ENCODE results near the gene LRBA.
"Not testable (repeated sequence)": the region's sequence is repeated elsewhere in the genome, so short reads cannot be mapped to it uniquely, and the experiment has no call there.

Gene LRBA

GRCh38 chr4:150799207-150799606 is 215.9 kb downstream of the LRBA start:
- ATAC-seq: no peak

DNA sequence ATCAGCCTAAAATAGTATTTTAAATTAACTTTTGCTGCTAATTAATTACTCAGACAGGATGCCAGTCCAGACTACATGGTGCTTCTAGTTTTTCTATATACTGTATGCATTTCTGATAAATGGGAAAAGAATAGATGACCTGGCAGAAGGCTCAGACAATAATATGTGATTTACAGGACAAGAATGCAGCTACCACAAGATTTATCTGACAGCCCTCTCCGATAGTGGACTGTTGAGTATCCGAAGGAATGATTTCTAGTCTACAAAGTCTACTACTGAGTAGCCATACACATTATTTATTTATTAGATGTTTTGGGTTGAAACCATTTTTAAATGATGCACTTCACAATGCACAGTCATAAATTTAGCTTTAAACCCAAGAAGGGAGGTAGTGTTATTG is 220.4 kb downstream of the LRBA start:
- no peak for ATAC-seq

DNA sequence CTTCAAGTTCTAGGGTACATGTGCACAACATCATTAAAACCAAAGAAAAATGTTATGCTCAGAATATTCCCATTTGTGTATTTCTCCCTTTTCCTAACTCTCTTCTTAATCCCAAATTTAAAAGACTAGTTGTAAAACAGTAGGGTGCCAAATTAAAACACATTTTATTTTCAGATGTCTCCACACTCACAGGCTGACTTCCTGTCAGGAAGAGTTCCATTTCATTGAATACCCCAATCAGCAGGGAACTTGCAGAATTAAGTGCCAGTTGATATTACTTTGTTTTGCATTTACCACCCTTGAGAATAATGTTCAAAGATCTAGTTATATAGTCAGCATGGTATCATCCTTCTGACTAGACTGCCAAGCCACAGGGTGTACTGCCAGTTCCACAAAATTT is 225.2 kb downstream of the LRBA start:
- ATAC-seq: no peak

DNA sequence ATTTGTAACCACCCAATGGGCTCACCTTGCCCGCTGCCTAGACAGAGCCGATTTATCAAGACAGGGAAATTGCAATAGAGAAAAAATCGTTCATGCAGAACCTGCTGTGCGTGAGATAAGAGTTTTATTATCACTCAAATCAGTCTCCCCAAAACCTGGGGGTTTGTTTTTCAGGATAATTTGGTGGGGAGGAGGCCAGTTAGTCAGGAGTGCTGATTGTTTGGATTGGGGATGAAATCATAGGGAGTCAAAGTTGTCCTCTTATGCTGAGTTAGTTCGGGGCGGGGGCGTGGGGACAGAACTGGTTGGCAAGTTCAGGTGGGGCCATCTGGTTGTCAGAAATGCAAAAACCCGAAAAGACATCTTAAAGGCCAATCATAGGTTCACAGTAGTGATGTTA is 230.1 kb downstream of the LRBA start:
- no peak for ATAC-seq

DNA sequence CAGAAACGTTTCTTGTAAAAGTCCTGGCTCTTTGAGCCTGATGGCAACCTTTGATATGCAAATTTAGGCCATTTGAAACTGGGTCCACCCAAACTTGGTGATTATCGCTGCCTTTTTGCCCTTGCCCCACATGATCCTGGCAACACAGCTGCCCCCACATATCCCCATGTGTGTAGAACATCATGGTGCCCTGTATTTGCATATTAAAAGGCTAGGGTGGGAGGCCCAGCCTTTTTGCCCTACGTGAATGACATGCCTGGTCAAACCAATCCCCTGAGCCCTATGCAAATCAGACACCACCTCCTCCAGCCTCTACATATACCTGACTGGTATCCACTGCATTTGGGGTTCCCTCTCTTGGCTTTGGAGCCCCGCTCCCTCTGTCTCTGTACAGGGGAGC is 230.8 kb downstream of the LRBA start:
- ATAC-seq: no peak

- no peak for ATAC-seq
Measured at GRCh38 chr4:150782921-150783320, 232.2 kb downstream of the LRBA start.

DNA sequence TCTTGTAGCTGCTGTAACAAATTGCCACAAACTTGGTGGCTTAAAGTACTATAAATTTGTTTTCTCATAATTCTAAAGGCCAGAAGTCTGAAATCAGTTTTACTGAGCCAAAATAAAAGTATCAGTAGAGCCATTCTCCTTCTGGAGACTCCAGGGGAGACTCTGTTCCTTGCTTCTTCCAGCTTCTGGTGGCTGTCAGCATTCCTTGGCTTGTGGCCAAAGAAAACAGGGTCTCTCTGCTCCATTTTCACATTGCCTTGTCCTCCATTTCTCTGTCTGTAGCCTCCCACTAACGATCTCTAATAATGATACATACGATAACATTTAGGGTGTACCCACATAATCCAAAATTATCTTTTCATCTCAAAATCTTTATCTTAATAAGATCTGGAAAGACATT is 232.8 kb downstream of the LRBA start:
- ATAC-seq: no peak

- no peak for ATAC-seq
Measured at GRCh38 chr4:150781191-150781590, 233.9 kb downstream of the LRBA start.

DNA sequence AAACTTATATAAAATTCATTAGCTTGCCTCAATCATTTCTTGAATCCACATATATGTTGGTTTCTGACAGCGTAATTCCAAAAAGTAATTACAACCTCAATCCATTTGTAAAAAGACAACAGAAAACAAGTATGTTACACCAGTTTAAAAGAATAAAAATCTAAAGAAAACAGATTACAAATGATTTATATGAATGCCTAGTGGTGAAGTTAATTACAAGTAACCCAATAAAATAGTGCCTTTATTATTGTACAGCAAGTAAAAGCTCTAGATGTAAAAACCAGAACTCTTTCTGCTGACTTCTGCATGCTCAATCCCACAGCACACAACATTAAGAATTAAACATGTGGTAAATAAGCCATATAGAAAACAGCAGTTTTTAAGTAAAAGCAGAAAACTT is 235.4 kb downstream of the LRBA start:
- no peak for ATAC-seq

GRCh38 chr4:150773729-150774449 is 241.2 kb downstream of the LRBA start:
- ATAC-seq: no peak

- no peak for ATAC-seq
Measured at GRCh38 chr4:150773032-150773431, 242.1 kb downstream of the LRBA start.

DNA sequence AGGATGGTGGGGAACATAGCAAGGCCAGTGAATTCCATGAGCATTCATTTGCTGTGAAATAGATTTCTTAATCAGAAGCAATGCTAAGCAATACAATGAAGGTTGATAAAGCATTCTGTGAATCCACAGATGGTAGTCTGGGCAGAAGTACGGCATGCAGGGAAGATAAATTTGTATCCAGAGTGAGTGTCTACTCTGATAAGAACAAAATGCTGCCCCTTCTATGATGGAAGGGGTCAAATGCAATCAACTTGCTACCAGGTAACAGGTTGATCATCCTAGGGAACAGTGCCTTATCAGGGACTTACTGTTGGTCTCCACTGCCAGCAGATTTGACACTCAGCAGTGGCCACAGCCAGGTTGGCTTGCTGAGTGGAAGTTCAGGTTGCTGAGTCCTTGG is 243.7 kb downstream of the LRBA start:
- ATAC-seq: no peak

GRCh38 chr4:150769845-150770244 is 245.2 kb downstream of the LRBA start:
- peak; percentile 38 to 41 for ATAC-seq

DNA sequence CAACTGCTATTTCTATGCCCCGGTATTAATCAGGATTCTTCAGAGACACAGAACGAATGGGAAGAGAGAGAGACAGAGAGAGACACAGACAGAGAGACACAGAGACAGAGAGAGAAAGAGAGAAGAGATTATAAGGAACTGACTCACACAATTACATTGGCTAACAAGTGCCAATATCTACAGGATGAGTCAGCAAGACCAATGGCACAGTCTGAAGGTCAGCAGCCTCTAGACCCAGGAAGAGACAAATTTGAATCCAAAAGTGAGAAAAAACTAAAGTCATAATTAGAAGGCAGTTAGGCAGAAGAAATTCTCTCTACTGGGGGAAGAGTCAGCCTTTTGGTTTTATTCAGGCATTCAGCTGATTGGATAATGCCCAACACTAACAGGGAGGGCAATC is 245.8 kb downstream of the LRBA start:
- no peak for ATAC-seq

DNA sequence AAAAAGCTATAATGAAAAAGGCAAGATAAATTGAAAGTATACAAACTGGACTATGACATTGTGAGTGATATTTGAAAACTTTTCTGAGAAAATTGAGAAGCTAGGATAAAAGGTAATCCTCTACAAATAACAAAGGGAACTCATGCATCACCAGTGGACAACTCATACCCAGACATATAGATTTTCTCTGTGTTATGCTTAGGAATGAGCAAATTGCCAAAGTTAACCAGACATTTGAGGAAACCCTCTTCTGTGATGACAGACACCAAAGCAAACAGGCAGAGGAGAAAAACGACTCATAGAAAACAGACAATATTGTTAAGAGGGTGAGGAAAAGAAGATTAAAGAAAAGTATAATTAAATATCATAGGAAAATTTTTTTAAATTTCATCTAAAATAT is 246.6 kb downstream of the LRBA start:
- no peak for ATAC-seq

DNA sequence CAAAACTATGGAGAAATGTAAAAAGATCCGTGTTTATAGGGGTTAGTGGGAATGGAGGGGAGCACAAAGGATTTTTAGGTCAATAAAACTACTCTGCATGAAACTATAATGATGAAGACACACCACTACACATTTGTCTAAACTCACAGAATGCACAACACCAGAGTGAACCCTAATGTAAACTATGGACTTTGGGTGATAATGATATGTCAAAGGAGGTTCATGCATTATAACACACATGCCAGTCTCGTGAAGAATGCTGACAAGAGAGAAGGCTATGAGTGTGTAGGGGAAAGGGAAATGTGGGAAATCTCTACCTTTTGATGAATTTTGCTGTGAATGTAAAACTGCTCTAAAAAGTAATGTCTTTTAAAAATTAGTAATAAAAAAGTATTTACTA is 249.9 kb downstream of the LRBA start:
- no peak for ATAC-seq

- ATAC-seq: no peak
Measured at GRCh38 chr4:150751648-150752047, 263.4 kb downstream of the LRBA start.

- ATAC-seq: no peak
Measured at GRCh38 chr4:150750824-150751223, 264.3 kb downstream of the LRBA start.

GRCh38 chr4:150746156-150746555 is 268.9 kb downstream of the LRBA start:
- no peak for ATAC-seq

DNA sequence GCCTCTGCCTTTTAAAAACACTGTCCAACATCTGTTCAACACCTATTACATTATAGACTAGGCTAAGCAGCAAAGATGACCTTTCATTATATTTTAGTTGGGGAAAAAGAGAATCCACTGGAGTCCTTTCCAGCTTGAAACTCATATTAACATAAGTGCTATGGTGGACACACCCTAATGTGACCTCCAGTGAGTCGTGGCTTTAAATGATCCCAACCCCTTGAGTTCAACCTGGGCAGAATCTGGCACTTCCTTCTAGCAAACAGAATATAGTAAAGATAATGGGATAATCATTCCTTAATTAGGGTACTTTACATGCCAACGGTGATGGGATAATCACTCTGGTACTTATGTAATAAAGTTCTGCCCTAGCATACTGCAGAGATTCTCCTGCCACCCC is 270.5 kb downstream of the LRBA start:
- no peak for ATAC-seq

DNA sequence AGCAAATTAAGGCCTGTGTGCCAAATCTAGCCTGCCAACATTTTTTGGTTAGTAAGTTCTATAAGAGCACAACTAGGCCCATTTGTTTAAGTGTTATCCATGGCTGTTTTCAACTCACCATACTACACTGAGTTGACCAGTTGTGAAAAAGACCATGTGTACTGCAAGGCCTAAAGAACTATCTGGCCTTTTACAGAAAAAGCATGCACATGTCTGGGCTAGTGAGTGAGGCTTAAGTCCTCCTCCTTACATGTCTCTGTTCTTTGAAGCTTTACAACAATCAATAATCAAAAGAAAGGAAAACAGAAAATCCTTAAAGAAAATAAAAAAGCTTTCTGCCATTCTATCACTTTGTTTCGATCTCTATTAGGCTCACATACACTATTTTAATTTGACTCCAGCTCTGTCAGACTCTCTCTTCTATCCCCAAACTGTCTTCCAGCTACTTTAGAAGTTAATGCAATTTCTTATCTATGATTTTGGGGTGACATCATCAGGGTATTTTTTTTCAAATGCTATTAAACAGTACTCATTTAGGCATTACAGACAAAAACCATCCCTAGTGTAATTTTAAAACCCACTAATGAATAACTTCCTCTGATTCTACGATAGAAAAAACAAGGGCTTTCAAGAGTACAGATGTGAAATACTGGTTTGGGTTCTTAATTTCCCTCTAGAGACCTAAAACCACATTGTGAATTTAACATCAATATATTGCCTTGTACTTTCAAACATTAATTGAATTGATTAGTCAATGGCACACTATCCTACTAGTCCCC is 271.3 kb downstream of the LRBA start:
- ATAC-seq: no peak

GRCh38 chr4:150742930-150743329 is 272.2 kb downstream of the LRBA start:
- not testable (repeated sequence) for ATAC-seq

- no peak for ATAC-seq
Measured at GRCh38 chr4:150739591-150739990, 275.5 kb downstream of the LRBA start.

GRCh38 chr4:150725957-150726523 is 289.0 kb downstream of the LRBA start:
- ATAC-seq: no peak

Measured in activated CD4-positive, CD25-positive, alpha-beta regulatory T cell treated with anti-CD3 and anti-CD28 coated beads, Interleukin-2, amount 50 U/mL, for 24 hours (primary cell).